H9 (cell line): ENCODE data around the gene KIF19. TPM values are rescaled to one million over a fixed set of nuclear protein-coding genes. Genes with fewer than 3 reads are reported as not detected.

Experiments
- total RNA-seq: library from RNA; stranded (reverse); gene quantifications from 2 replicates; pipeline ENCODE4 v1.2.1, GENCODE V29; 2021

The KIF19 gene
- total RNA-seq, 1 experiment from 2014 or later, result 0.13 TPM

Other genes starting within 250 kb of the KIF19 start
- 1,354 and 1,358 TPM in 2 replicates for gene RPL38, start 122.5 kb upstream of the KIF19 start, total RNA-seq
- 1.6 and 3.2 TPM in 2 replicates for gene TTYH2, start 112.7 kb upstream of the KIF19 start, total RNA-seq
- gene DNAI2, start 52.0 kb upstream of the KIF19 start, total RNA-seq, result not detected in 2 replicates
- 0.31 and 0.33 TPM in 2 replicates for gene BTBD17, start 35.6 kb downstream of the KIF19 start, total RNA-seq
- 0.33 TPM in 1 of 2 replicates, not detected in the other for gene GPR142, start 41.3 kb downstream of the KIF19 start, total RNA-seq
- 15.2 and 15.5 TPM in 2 replicates for gene GPRC5C, start 105.9 kb downstream of the KIF19 start, total RNA-seq
- gene CD300A, start 140.4 kb downstream of the KIF19 start, total RNA-seq, result not detected in 2 replicates
- not detected in 2 replicates for gene CD300LB, start 205.2 kb downstream of the KIF19 start, total RNA-seq
- not detected in 2 replicates for gene CD300C, start 219.9 kb downstream of the KIF19 start, total RNA-seq
- not detected in 2 replicates for gene CD300H, start 241.3 kb downstream of the KIF19 start, total RNA-seq